Stomach (tissue), 4 donors: ENCODE results near the gene XAB2.

Experiments
- CTCF ChIP-seq, 7 experiments: fragments of 450-650 bp in 4 of 7; fragments of 200-600 bp in 3 of 7; sonication (generic) in 3 of 7; IDR thresholded peaks; one replicate each; pipeline ENCODE4 v1.5.1; 2016 to 2019; ENCODE audit warnings: antibody characterized with exemption in 7 of 7, control low read depth in 2 of 7, mild to moderate bottlenecking in 1 of 7
- POLR2A ChIP-seq, 4 donors: fragments of 450-650 bp; IDR thresholded peaks; one replicate each; pipeline ENCODE4 v1.6.1; 2016; ENCODE audit warnings: antibody characterized with exemption in 4 of 4, control low read depth in 2 of 4, mild to moderate bottlenecking in 1 of 4, moderate library complexity in 1 of 4

GRCh38 chr19:7674010-7675005 is 45.0 kb upstream of the XAB2 start:
- TF ChIP-seq POLR2A (IDR thresholded peaks at IDR 0.05) (no peak), CTCF (IDR thresholded peaks at IDR 0.05) (no peak)
